Vagina (tissue), 2 donors: ENCODE data around the gene GASK1B.

Source experiments
- CTCF ChIP-seq, 3 experiments: fragments of 450-650 bp in 2 of 3; fragments of 200-600 bp in 1 of 3; sonication (generic) in 1 of 3; IDR thresholded peaks; one replicate each; pipeline ENCODE4 v1.5.1; 2017 to 2019; ENCODE audit warnings: antibody characterized with exemption in 3 of 3, mild to moderate bottlenecking in 2 of 3, moderate library complexity in 2 of 3
- POLR2A ChIP-seq, 2 donors: fragments of 450-650 bp; IDR thresholded peaks; one replicate each; pipeline ENCODE4 v1.6.1; 2017; ENCODE audit warnings: antibody characterized with exemption in 2 of 2, mild to moderate bottlenecking in 2 of 2, moderate library complexity in 2 of 2
- POLR2AphosphoS5 ChIP-seq, 2 donors: sonication (generic); formaldehyde crosslinking; IDR thresholded peaks; one replicate each; pipeline ENCODE4 v1.9.0; 2017; ENCODE audit warnings: antibody characterized with exemption in 2 of 2, mild to moderate bottlenecking in 2 of 2, low read depth in 1 of 2; ENCODE audit not compliant: insufficient read depth in 1 of 2

DNA sequence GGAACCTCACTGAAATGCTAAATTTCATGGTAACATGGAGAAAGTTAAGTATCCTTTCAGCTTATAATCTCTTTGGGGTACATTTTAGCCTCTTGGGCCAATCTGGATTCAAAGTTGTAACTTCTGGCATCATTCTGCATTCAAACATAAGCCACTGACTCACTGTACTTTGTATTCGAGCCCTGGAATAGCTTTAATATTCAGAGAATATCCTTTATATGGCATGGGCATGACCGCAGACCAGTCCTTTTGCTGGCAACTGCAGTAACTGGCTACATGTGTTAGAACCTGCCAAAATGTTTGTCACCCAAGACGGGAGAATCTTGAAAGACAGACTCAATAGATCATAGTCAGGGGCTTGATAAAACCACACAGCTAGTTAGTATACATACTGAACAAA, 3.3 kb downstream of the GASK1B start:
- TF ChIP-seq POLR2AphosphoS5 (IDR thresholded peaks at IDR 0.05; ENCODE audit: insufficient read depth in 1 of 2, low read depth in 1 of 2) (no peak), CTCF (IDR thresholded peaks at IDR 0.05) (no peak), POLR2A (IDR thresholded peaks at IDR 0.05) (no peak)
